Lower lobe of right lung (tissue), 2 donors: ENCODE data around the gene PLCL1. TPM values are rescaled to one million over a fixed set of nuclear protein-coding genes. Genes with fewer than 3 reads are reported as not detected.

Source experiments
- ATAC-seq, 2 donors: fragments of 200-7000 bp; cut with Tn5 transposase; one replicate each; pipeline ENCODE4 v1.9.1; 2020 to 2022; ENCODE audit warnings: mild to moderate bottlenecking in 2 of 2, moderate library complexity in 2 of 2
- DNase-seq: peaks from one replicate; pipeline ENCODE4 v3.0.0-alpha.2; 2020
- H3K27ac ChIP-seq: fragments of 200-600 bp; one replicate; pipeline ENCODE4 v1.8.0; 2022
- H3K27me3 ChIP-seq: fragments of 200-600 bp; one replicate; pipeline ENCODE4 v1.8.0; 2022; ENCODE audit warnings: low read depth
- H3K36me3 ChIP-seq: fragments of 200-600 bp; one replicate; pipeline ENCODE4 v1.8.0; 2022; ENCODE audit warnings: mild to moderate bottlenecking
- H3K4me1 ChIP-seq: fragments of 200-600 bp; one replicate; pipeline ENCODE4 v1.8.0; 2022
- H3K4me3 ChIP-seq: fragments of 200-600 bp; one replicate; pipeline ENCODE4 v1.8.0; 2022; ENCODE audit warnings: mild to moderate bottlenecking
- H3K9me3 ChIP-seq: fragments of 200-600 bp; one replicate; pipeline ENCODE4 v1.8.0; 2022
- intact Hi-C: fragments of 100-400 bp; cut with DNase I; formaldehyde crosslinking; loops from one replicate; pipeline ENCODE4 v1.11.0; 2022
- total RNA-seq: library from RNA; stranded (reverse); fragmentation: NEBNext Ultra II Directional; extraction: Animal tissue kit (Norgen Biotek cat#: 25700); gene quantifications from one replicate; pipeline ENCODE4 v1.2.1, GENCODE V29; 2021
- TF ChIP-seq, protein P1 (sequence below): fragments of 200-600 bp; IDR thresholded peaks from one replicate; pipeline ENCODE4 v1.8.0; 2022; ENCODE audit warnings: antibody characterized with exemption, mild to moderate bottlenecking
- donor health status: DM: no; HTN: yes; CAD: no; lungs with severe emphysema.

The PLCL1 gene
- total RNA-seq, 1 donor from 2014 or later: 6.3 TPM

DNA sequence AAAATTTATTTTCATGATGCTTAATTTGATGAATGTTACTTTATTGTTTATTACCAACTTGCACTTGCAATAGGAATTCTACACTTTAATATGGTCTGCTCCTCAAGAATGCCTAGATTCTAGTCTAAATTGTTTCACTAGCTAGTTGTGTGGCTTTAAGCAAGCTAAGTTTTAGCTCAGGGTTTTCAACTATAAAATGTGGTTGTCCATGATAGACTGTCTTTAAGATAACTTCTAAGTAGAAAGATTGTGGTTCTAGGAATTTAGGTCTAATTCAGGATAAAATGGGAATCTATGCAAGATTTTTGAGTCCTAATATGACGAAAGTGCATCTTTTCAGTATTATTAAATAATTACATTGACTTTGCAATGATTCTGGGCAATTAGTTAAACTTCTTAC, 294.0 kb downstream of the PLCL1 start:
- H3K36me3 ChIP-seq: no peaks in the 10 kb centered on the region
- H3K4me3 ChIP-seq: no peak overlapping the region
- no peak overlapping the region for H3K27ac ChIP-seq
- H3K9me3 ChIP-seq: no peaks in the 10 kb centered on the region
- TF ChIP-seq, protein P1, sequence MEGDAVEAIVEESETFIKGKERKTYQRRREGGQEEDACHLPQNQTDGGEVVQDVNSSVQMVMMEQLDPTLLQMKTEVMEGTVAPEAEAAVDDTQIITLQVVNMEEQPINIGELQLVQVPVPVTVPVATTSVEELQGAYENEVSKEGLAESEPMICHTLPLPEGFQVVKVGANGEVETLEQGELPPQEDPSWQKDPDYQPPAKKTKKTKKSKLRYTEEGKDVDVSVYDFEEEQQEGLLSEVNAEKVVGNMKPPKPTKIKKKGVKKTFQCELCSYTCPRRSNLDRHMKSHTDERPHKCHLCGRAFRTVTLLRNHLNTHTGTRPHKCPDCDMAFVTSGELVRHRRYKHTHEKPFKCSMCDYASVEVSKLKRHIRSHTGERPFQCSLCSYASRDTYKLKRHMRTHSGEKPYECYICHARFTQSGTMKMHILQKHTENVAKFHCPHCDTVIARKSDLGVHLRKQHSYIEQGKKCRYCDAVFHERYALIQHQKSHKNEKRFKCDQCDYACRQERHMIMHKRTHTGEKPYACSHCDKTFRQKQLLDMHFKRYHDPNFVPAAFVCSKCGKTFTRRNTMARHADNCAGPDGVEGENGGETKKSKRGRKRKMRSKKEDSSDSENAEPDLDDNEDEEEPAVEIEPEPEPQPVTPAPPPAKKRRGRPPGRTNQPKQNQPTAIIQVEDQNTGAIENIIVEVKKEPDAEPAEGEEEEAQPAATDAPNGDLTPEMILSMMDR: no peak
- intact Hi-C loops: no loop called here
- H3K4me1 ChIP-seq: no peaks in the 10 kb centered on the region
- no peaks in the 10 kb centered on the region for H3K27me3 ChIP-seq
- DNase-seq: no peak
- ATAC-seq: no peak

DNA sequence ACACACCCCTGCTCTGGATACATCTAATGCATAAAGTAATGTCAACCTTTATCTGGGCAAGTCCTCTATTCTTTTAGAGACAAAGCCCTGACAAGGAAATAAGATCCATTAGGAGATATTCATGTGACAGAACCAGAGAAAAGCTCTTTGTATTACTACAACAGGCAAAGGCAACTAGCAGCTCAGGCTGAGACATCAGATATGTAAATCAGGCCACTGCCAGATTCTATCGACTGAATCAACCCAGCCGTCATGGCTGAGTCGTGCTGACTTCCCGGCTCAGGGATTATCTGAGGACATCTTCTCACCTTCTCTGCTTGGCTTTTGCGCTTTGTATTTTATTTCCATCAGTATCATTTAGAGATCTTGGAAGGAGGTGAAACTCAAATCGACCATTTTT, 294.5 kb downstream of the PLCL1 start:
- intact Hi-C loops: no loop called here
- H3K4me3 ChIP-seq: no peak overlapping the region
- no peaks in the 10 kb centered on the region for H3K9me3 ChIP-seq
- no peaks in the 10 kb centered on the region for H3K27me3 ChIP-seq
- TF ChIP-seq, protein P1: no peak
- ATAC-seq: no peak
- H3K36me3 ChIP-seq: no peaks in the 10 kb centered on the region
- no peak overlapping the region for H3K27ac ChIP-seq
- no peaks in the 10 kb centered on the region for H3K4me1 ChIP-seq
- DNase-seq: no peak

DNA sequence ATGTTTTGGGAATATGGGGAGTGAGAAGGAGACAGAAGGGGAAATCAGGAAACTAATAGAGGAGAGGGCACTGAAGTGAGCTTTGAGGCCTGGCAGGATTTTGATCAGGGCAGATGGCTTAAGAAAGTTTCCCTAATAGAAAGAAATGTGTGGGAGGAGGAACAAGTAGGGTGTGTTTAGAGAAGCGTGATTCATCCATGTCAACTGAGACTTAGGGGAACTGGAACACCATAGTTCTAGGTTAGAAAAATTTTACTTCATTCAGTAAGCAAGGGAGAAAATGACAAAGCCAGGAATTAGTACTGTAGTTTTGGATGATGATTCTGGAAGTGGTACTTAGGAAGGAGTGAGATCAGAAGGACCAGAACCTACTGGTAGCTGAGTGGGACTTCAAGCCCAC, 296.0 kb downstream of the PLCL1 start:
- ATAC-seq: peak; percentile 40 to 42
- Histone ChIP-seq H3K27ac (no peak overlapping the region), H3K4me1 (no peaks in the 10 kb centered on the region), H3K27me3 (no peaks in the 10 kb centered on the region), H3K4me3 (no peak overlapping the region), H3K36me3 (no peaks in the 10 kb centered on the region), H3K9me3 (no peaks in the 10 kb centered on the region)
- intact Hi-C loops: no loop called here
- DNase-seq: no peak
- TF ChIP-seq, protein P1: no peak

DNA sequence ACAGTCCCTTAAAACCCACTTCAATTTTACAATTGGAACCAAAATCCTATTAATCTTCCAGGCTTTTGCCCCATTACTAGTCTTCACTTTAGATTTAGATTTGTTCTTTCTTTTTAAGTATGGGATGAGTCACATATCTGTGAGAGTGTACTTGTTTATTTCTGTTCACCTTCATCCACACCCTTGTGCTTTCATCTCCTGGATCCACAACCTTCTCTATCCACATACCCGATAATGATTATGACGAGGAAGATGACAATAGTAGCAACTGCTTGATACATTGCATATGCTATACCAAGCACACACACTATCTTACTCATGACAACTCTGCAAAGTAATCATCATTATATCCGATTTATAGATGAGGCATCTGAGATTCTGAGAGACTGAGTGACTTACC, 297.3 kb downstream of the PLCL1 start:
- intact Hi-C loops: no loop called here
- no peak for DNase-seq
- H3K4me1 ChIP-seq: no peaks in the 10 kb centered on the region
- H3K36me3 ChIP-seq: no peaks in the 10 kb centered on the region
- H3K4me3 ChIP-seq: no peak overlapping the region
- TF ChIP-seq, protein P1: no peak
- ATAC-seq: no peak
- H3K27me3 ChIP-seq: no peaks in the 10 kb centered on the region
- no peaks in the 10 kb centered on the region for H3K9me3 ChIP-seq
- no peak overlapping the region for H3K27ac ChIP-seq

DNA sequence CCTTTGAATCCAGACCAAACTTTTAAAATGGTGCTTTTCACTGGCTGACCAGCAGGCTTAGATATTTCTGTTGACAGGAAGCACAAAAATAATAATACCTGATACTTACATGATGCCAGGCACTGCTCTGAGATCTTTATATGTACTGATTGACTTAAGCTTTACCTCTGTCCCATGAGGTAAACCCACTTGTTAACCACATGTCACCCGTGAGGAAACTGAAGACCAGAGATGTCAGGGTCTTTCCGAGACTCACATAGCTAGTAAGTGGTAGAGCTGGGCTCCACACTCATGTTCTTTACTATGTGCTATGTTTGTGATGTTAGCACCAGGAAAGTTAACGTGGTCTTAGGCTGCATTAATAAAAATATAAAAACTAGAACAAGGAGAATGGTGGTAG, 297.7 kb downstream of the PLCL1 start:
- no peak overlapping the region for H3K4me3 ChIP-seq
- intact Hi-C loops: no loop called here
- H3K27ac ChIP-seq: no peak overlapping the region
- no peaks in the 10 kb centered on the region for H3K36me3 ChIP-seq
- no peaks in the 10 kb centered on the region for H3K9me3 ChIP-seq
- DNase-seq (no peak), ATAC-seq (no peak)
- TF ChIP-seq, protein P1: no peak
- no peaks in the 10 kb centered on the region for H3K4me1 ChIP-seq
- no peaks in the 10 kb centered on the region for H3K27me3 ChIP-seq

DNA sequence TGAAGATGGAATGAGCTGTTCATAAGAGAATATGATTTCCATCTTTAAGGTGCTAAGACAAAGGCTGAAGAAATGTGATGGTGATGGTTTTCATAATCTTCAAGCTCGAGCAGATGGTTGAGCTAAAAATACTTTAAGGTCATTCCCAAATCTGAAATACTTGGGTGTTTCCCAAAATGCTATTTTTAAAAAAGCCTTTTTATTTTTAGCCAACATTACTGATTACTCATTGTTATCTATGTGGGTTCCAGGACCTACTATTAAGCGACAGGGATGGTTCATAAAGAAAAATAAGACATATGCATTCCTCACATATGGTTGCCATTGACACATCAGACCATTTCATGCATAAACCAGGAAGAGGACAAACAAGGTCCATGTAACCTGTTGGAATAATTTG, 298.5 kb downstream of the PLCL1 start:
- no peak for DNase-seq
- no peak for ATAC-seq
- Histone ChIP-seq H3K9me3 (no peaks in the 10 kb centered on the region), H3K27ac (no peak overlapping the region), H3K4me1 (no peaks in the 10 kb centered on the region), H3K36me3 (no peaks in the 10 kb centered on the region), H3K4me3 (no peak overlapping the region), H3K27me3 (no peaks in the 10 kb centered on the region)
- intact Hi-C loops: no loop called here
- TF ChIP-seq, protein P1: no peak
